ENCODE data around the gene SFTPA1.
"Not testable (repeated sequence)": the region's sequence is repeated elsewhere in the genome, so short reads cannot be mapped to it uniquely, and the experiment has no call there.

SFTPA1 gene

DNA sequence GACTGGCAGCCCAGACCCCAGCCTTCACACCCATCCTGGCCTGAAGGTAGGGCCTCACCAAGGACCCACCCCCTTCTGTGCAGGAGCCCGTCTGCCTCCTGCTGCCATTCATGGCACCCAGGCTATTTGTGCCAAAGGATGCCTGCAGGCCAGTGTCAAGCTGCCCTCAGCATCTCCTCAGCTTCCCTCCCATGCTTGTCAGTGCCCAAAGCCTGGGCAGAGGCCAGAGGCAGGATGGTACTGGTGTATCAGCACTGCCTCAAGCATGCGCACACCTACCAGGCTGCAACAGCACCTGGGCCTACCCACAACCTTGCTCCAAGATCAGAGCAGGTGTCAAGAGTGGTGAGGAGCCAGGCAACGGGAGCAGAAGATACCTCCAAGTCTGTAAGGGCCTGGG lies 27.6 kb downstream of the SFTPA1 start:
- TF ChIP-seq, protein P1, sequence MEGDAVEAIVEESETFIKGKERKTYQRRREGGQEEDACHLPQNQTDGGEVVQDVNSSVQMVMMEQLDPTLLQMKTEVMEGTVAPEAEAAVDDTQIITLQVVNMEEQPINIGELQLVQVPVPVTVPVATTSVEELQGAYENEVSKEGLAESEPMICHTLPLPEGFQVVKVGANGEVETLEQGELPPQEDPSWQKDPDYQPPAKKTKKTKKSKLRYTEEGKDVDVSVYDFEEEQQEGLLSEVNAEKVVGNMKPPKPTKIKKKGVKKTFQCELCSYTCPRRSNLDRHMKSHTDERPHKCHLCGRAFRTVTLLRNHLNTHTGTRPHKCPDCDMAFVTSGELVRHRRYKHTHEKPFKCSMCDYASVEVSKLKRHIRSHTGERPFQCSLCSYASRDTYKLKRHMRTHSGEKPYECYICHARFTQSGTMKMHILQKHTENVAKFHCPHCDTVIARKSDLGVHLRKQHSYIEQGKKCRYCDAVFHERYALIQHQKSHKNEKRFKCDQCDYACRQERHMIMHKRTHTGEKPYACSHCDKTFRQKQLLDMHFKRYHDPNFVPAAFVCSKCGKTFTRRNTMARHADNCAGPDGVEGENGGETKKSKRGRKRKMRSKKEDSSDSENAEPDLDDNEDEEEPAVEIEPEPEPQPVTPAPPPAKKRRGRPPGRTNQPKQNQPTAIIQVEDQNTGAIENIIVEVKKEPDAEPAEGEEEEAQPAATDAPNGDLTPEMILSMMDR (IDR thresholded peaks at IDR 0.05; ENCODE audit: control insufficient read depth, insufficient read depth, low read depth, low read length, missing control alignments), result no peak
- no peak for DNase-seq (ENCODE audit: low read depth)
- no peak overlapping the region for H3K4me3 ChIP-seq (ENCODE audit: control insufficient read depth, low read depth, low read length)

DNA sequence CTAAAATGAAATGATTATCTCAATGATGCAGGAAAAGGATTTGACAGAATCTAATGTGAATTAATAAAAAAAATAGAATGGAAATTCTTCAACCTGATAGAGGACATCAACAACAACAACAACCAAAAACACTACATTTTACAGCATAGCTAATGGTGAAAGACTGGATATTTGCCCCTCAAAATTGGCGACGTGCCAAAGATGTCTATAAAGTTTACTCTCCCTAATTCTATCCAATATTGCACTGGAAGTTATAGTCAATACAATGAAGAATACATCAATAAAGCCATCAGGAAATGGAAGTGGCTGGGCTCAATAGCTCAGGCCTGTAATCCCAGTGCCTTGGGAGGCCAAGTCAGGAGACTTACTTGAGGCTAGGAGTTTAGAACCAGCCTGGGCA lies 42.0 kb downstream of the SFTPA1 start:
- H3K4me3 ChIP-seq (ENCODE audit: control insufficient read depth, low read depth, low read length); DNase-seq (ENCODE audit: low read depth): not testable (repeated sequence)

DNA sequence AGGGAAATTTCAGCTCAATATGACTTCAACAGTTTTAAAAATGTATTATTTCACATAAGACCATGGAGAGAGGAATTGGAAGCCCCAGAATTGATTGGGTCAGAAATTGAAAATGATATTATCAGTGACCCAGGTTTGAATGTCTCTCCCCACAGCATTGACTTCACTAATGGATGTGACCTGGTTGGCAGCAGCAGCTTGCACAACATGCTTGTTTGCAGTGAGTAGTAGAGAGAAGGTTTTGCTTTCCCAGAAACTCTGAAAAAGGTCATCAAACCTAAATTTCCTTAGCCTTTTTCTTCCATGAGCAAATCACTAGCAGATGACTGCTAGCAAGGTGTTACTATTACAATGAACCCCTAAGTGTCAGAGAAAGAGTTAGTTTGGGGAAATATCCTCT lies 52.5 kb downstream of the SFTPA1 start:
- DNase-seq (ENCODE audit: low read depth); H3K4me3 ChIP-seq (ENCODE audit: control insufficient read depth, low read depth, low read length): not testable (repeated sequence)

DNA sequence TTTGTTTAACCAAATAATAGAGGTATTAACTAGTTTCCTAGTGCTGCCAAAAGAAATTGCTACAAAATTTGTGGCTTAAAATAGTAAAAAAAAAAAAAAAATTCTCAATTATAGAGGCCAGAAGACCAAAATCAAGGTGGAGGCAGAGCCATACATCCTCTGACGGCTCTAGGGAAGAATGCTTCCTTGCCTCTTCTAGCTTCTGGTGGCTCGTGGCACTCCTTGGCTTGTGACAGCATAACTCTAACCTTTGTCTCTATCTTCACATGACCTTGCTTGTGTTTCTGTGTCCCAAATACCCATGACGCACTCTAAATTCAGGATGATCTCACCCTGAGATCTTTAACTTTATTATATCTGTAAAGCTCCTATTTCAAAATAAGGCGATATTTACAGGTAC lies 53.9 kb downstream of the SFTPA1 start:
- DNase-seq (ENCODE audit: low read depth); H3K4me3 ChIP-seq (ENCODE audit: control insufficient read depth, low read depth, low read length): not testable (repeated sequence)

All from AG09309 (cell line).